ENCODE data around the gene IGF1R.

DNA sequence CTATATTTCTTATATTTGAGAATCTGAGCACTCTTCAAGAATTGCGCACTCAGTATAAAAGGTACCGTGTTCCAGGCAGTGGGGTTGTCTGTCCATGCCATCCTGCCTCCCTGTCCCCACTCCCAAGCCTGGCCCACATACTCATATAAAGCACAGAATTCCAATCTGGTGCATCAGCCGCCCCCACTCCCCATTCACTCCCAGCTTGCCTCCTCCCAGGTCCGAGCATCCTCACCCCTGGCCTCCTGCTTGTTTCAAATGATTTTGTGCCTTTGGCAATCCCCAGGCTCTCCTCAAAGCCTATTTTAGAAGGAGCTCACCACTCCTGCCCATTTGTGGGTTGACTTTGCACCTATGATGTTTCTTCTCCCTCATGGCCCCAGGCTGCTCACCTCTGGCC lies 22.2 kb upstream of the IGF1R start:
- TF ChIP-seq CTCF (IDR thresholded peaks at IDR 0.05; ENCODE audit: low read depth, low read length) (no peak), EZH2phosphoT487 (IDR thresholded peaks at IDR 0.05; ENCODE audit: low read depth) (no peak)
